SK-N-SH (cell line): Measurements from ENCODE around the gene GPC5. TPM values are rescaled to one million over a fixed set of nuclear protein-coding genes. Genes with fewer than 3 reads are reported as not detected.

Experiments used
- CTCF ChIA-PET: fragments of 300-600, 350-600 bp; formaldehyde crosslinking; extraction: SDS; loops from one replicate; lab custom pipeline; 2021; lab: Yijun Ruan, JAX
- POLR2A ChIA-PET: fragments of 350-600 bp; sonication (Branson Sonifier 250); formaldehyde crosslinking; extraction: SDS; loops from one replicate; lab custom pipeline; 2020; ENCODE audit warnings: antibody characterized with exemption, inconsistent platforms; lab: Yijun Ruan, JAX
- DNase-seq: peaks from one replicate; pipeline ENCODE4 v3.0.0; 2012
- H2AFZ ChIP-seq: fragments of 200-600 bp; sonication (generic); 2 replicates; pipeline ENCODE4 v1.8.1; 2016; ENCODE audit warnings: antibody characterized with exemption, mild to moderate bottlenecking, low read depth
- H3F3A ChIP-seq: fragments of 200-600 bp; sonication (generic); replicated peaks from 2 replicates; pipeline ENCODE3; 2016; ENCODE audit warnings: antibody characterized with exemption, mild to moderate bottlenecking; ENCODE audit not compliant: insufficient read depth
- H3K27ac ChIP-seq, 2 experiments: fragments of 200-500 bp in 1 of 2; fragments of 200-600 bp in 1 of 2; sonication (Bioruptor generic) in 1 of 2; sonication (generic), shearing (Covaris generic) in 1 of 2; 2 replicates each; pipeline versions ENCODE4 v1.5.1 to v1.6.1; 2014 to 2016; ENCODE audit warnings: low read depth in 2 of 2, inconsistent platforms in 1 of 2, low read length in 1 of 2, mild to moderate bottlenecking in 1 of 2, mixed read lengths in 1 of 2
- H3K27me3 ChIP-seq: fragments of 200-600 bp; sonication (generic), shearing (Covaris generic); 2 replicates; pipeline ENCODE4 v1.6.1; 2016; ENCODE audit warnings: mixed run types; ENCODE audit not compliant: insufficient read depth
- H3K36me3 ChIP-seq, 2 experiments: fragments of 200-500 bp in 1 of 2; fragments of 200-600 bp in 1 of 2; sonication (Bioruptor generic) in 1 of 2; sonication (generic) in 1 of 2; replicated peaks in 1 of 2; 2 replicates each; pipeline versions ENCODE3 to v1.5.1; 2014 to 2016; ENCODE audit warnings: low read length in 1 of 2, mild to moderate bottlenecking in 1 of 2; ENCODE audit not compliant: insufficient read depth in 2 of 2, control insufficient read depth in 1 of 2
- H3K4me1 ChIP-seq, 2 experiments: fragments of 200-500 bp in 1 of 2; fragments of 200-600 bp in 1 of 2; sonication (Bioruptor generic) in 1 of 2; sonication (generic), shearing (Covaris generic) in 1 of 2; 2 replicates each; pipeline versions ENCODE4 v1.5.1 to v1.6.1; 2014 to 2016; ENCODE audit warnings: low read depth in 1 of 2, low read length in 1 of 2, mixed run types in 1 of 2; ENCODE audit not compliant: insufficient read depth in 2 of 2, control insufficient read depth in 1 of 2
- H3K4me2 ChIP-seq: fragments of 200-600 bp; sonication (generic), shearing (Covaris generic); 2 replicates; pipeline ENCODE4 v1.6.1; 2017; ENCODE audit warnings: mixed run types
- H3K4me3 ChIP-seq, 2 experiments: fragments of 200-500 bp in 1 of 2; fragments of 200-600 bp in 1 of 2; sonication (Bioruptor generic) in 1 of 2; sonication (generic), shearing (Covaris generic) in 1 of 2; 2 replicates each; pipeline versions ENCODE4 v1.5.1 to v1.8.1; 2014 to 2016; ENCODE audit warnings: low read depth in 2 of 2, inconsistent platforms in 1 of 2, low read length in 1 of 2, mild to moderate bottlenecking in 1 of 2, mixed read lengths in 1 of 2, moderate library complexity in 1 of 2
- H3K79me2 ChIP-seq: fragments of 200-600 bp; sonication (generic); 2 replicates; pipeline ENCODE4 v1.8.1; 2017; ENCODE audit warnings: mild to moderate bottlenecking; ENCODE audit not compliant: insufficient read depth
- H3K9ac ChIP-seq: fragments of 200-600 bp; sonication (generic); 2 replicates; pipeline ENCODE4 v1.6.1; 2017; ENCODE audit warnings: mixed run types
- H3K9me2 ChIP-seq: fragments of 200-600 bp; sonication (generic); 2 replicates; pipeline ENCODE4 v1.6.1; 2017; ENCODE audit warnings: mixed run types
- H3K9me3 ChIP-seq: fragments of 200-600 bp; sonication (generic); 2 replicates; pipeline ENCODE4 v1.6.1; 2017; ENCODE audit warnings: mixed run types, mild to moderate bottlenecking, moderate library complexity
- H4K20me1 ChIP-seq: fragments of 200-600 bp; sonication (generic); 2 replicates; pipeline ENCODE4 v1.6.1; 2017; ENCODE audit warnings: mild to moderate bottlenecking, mixed run types; ENCODE audit not compliant: insufficient read depth
- CTCF ChIP-seq: fragments of 200-600 bp; sonication (generic); IDR thresholded peaks from 2 replicates; pipeline ENCODE4 v1.6.1; 2017; ENCODE audit warnings: antibody characterized with exemption, mild to moderate bottlenecking, moderate library complexity
- EZH2phosphoT487 ChIP-seq: fragments of 200-600 bp; sonication (generic); IDR thresholded peaks from 2 replicates; pipeline ENCODE4 v1.6.1; 2017; ENCODE audit warnings: low read depth, mixed run types, mild to moderate bottlenecking, antibody characterized with exemption, moderate library complexity, borderline replicate concordance
- FOXJ3 ChIP-seq: sonication (generic); formaldehyde crosslinking; IDR thresholded peaks from 2 replicates; pipeline ENCODE4 v1.5.1; 2020; ENCODE audit warnings: mild to moderate bottlenecking, missing genetic modification reagents
- FOXM1 ChIP-seq: IDR thresholded peaks from 2 replicates; pipeline ENCODE4 v1.4.0; 2012; ENCODE audit warnings: low read depth, mild to moderate bottlenecking
- GATA2 ChIP-seq: sonication (generic); formaldehyde crosslinking; IDR thresholded peaks from 2 replicates; pipeline ENCODE4 v1.5.0; 2020; ENCODE audit warnings: mild to moderate bottlenecking, missing genetic modification reagents
- NFIC ChIP-seq: IDR thresholded peaks from 2 replicates; pipeline ENCODE4 v1.4.0; 2012; ENCODE audit warnings: borderline replicate concordance
- NRF1 ChIP-seq: IDR thresholded peaks from 2 replicates; pipeline ENCODE4 v1.6.1; 2012; ENCODE audit warnings: low read depth, mild to moderate bottlenecking, low read length
- REST ChIP-seq: IDR thresholded peaks from 2 replicates; pipeline ENCODE4 v1.6.1; 2012; ENCODE audit warnings: mild to moderate bottlenecking, low read depth, low read length, moderate library complexity
- TEAD4 ChIP-seq: IDR thresholded peaks from 2 replicates; pipeline ENCODE4 v1.4.0; 2012; ENCODE audit warnings: mild to moderate bottlenecking, borderline replicate concordance; ENCODE audit not compliant: insufficient read depth
- WGBS: methylation state at CpG from one replicate; pipeline ENCODE4 v1.1.6; 2017; ENCODE audit warnings: low lambda C conversion rate; 5-methylcytosine and 5-hydroxymethylcytosine counted together
- polyA plus RNA-seq, 3 experiments: library from polyadenylated mRNA; depleted of rRNA; stranded (reverse); fragments of >200 nt; gene quantifications; 2 replicates each; pipeline ENCODE4 v1.2.3, GENCODE V29; 2012
- TF ChIP-seq, protein P1 (sequence below): fragments of 150-350 bp; IDR thresholded peaks from 2 replicates; pipeline ENCODE4 v1.6.1; 2017; ENCODE audit warnings: antibody characterized with exemption, low read length, low read depth, borderline replicate concordance
- TF ChIP-seq, protein P2 (sequence below): IDR thresholded peaks from 2 replicates; pipeline ENCODE4 v1.4.0; 2012; ENCODE audit warnings: low read depth, borderline replicate concordance
- TF ChIP-seq, protein P3 (sequence below): fragments of 150-350 bp; IDR thresholded peaks from 2 replicates; pipeline ENCODE4 v1.6.1; 2016; ENCODE audit warnings: mild to moderate bottlenecking, low read depth, low read length

The GPC5 gene
- polyA plus RNA-seq, 1 of the 3 experiments (the other 2 are of a cell fraction): 0.03 TPM

- Histone ChIP-seq H3K27ac (no peak overlapping the region), H3K27me3 (no peaks in the 10 kb centered on the region), H3K4me2 (no peak overlapping the region), H2AFZ (no peak overlapping the region), H3K4me1 (no peaks in the 10 kb centered on the region; a peak in 2 of 4 replicates), H3K79me2 (no peaks in the 10 kb centered on the region), H4K20me1 (no peaks in the 10 kb centered on the region), H3K4me3 (no peak overlapping the region), H3K9ac (no peak overlapping the region), H3K36me3 (no peaks in the 10 kb centered on the region), H3F3A (no peaks in the 10 kb centered on the region), H3K9me2 (no peaks in the 10 kb centered on the region), H3K9me3 (no peaks in the 10 kb centered on the region)
- TF ChIP-seq FOXM1 (no peak), REST (no peak)
- TF ChIP-seq, protein P1, sequence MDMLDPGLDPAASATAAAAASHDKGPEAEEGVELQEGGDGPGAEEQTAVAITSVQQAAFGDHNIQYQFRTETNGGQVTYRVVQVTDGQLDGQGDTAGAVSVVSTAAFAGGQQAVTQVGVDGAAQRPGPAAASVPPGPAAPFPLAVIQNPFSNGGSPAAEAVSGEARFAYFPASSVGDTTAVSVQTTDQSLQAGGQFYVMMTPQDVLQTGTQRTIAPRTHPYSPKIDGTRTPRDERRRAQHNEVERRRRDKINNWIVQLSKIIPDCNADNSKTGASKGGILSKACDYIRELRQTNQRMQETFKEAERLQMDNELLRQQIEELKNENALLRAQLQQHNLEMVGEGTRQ: no peak
- TF ChIP-seq, protein P2, sequence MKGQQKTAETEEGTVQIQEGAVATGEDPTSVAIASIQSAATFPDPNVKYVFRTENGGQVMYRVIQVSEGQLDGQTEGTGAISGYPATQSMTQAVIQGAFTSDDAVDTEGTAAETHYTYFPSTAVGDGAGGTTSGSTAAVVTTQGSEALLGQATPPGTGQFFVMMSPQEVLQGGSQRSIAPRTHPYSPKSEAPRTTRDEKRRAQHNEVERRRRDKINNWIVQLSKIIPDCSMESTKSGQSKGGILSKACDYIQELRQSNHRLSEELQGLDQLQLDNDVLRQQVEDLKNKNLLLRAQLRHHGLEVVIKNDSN: no peak
- TF ChIP-seq, protein P3, sequence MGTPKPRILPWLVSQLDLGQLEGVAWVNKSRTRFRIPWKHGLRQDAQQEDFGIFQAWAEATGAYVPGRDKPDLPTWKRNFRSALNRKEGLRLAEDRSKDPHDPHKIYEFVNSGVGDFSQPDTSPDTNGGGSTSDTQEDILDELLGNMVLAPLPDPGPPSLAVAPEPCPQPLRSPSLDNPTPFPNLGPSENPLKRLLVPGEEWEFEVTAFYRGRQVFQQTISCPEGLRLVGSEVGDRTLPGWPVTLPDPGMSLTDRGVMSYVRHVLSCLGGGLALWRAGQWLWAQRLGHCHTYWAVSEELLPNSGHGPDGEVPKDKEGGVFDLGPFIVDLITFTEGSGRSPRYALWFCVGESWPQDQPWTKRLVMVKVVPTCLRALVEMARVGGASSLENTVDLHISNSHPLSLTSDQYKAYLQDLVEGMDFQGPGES: no peak
- POLR2A ChIA-PET: no interaction called here
- WGBS: 33% methylated on average over 4 of the region's 4 CpGs
- DNase-seq: no peak
- CTCF ChIA-PET: interaction anchor here (0.8 to 2.4 kb wide), 3 partner anchors 16 to 344 kb away, joined by 3 to 9 read pairs (median 3); no protein-coding TSS in a partner anchor
Measured at GRCh38 chr13:91725646-91726045, 327.2 kb downstream of the GPC5 start.

GRCh38 chr13:91726671-91727070 lies 328.2 kb downstream of the GPC5 start:
- H3K4me3 ChIP-seq: no peak overlapping the region
- H2AFZ ChIP-seq: no peak overlapping the region
- H3K4me2 ChIP-seq: no peak overlapping the region
- no peaks in the 10 kb centered on the region for H3F3A ChIP-seq
- H3K9me3 ChIP-seq: no peaks in the 10 kb centered on the region
- H3K27ac ChIP-seq: no peak overlapping the region
- DNase-seq: no peak
- TF ChIP-seq GATA2 (CRISPR knock-in tag): no peak
- no peak for TF ChIP-seq NRF1
- no peak for TF ChIP-seq FOXJ3
- no peak for TF ChIP-seq EZH2phosphoT487
- no peak for TF ChIP-seq NFIC
- TF ChIP-seq TEAD4: no peak
- TF ChIP-seq CTCF: no peak
- POLR2A ChIA-PET: no interaction called here
- no peaks in the 10 kb centered on the region for H3K79me2 ChIP-seq
- WGBS: 39% methylated on average over 6 of the region's 6 CpGs
- H4K20me1 ChIP-seq: no peaks in the 10 kb centered on the region
- no peaks in the 10 kb centered on the region; a peak in 2 of 4 replicates for H3K4me1 ChIP-seq
- no peak overlapping the region for H3K9ac ChIP-seq
- H3K27me3 ChIP-seq: no peaks in the 10 kb centered on the region
- H3K36me3 ChIP-seq: no peaks in the 10 kb centered on the region
- CTCF ChIA-PET: interaction anchor here (1.4 to 2.4 kb wide), 2 partner anchors 344 to 345 kb away, joined by 3 to 9 read pairs; no protein-coding TSS in a partner anchor
- no peaks in the 10 kb centered on the region for H3K9me2 ChIP-seq
